ENCODE data around the gene UMPS.
"Not testable (repeated sequence)": the region's sequence is repeated elsewhere in the genome, so short reads cannot be mapped to it uniquely, and the experiment has no call there.

Gene UMPS

DNA sequence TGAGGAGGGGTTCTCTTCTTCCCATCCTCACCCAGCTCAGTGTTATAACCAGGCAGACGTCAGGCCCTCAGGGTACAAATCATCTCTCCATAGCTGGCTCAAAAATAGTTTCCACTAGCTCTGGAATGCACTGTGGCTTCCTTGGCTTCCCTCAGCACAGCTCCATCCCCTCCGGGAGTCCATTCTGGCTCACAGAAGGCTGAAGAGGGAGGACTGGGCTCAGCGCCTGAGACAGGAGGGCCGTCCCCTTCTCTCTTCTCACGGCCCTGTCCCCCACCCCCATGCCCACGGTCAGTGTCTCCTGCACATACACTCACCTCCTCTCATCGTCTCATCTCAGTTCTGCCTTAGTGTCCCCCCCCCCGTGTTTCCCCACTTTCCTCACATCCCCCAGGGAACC, 50.1 kb downstream of the UMPS start:
- no peak for DNase-seq (ENCODE audit: low read depth)

DNA sequence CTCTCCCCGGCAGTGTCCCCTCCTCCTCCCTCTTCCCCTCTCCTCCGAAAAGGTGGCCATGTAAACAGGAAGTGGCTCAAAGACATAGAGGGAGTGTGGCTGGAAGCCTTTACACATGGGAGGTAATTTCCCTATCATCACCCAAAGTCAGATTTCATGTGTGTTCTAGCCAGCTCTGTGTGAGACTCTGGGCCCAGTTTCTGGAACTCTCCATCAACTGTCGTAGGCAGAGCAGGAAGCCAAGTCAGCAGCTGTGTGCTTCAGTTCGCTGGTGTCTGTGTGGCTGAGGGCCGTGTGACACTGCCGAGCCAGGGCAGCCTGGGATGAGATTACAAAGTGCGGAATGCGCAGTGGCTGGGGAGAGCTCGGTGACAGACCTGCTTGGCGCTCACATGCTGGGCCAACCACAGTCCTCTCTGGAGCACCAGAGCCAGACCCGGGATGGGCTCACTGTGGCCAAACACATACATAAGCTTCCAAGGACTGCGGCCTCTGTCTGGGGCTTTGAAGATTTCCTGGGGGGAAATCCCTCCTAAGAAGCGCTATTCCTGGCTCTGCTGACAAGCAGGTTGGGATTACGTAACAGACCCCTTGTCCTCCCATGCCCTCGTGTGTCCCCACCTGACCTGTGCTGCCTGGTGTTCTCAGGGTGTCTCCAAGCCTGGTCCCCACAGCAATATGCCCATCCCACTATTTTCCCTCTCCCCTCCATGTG, 50.7 kb downstream of the UMPS start:
- DNase-seq (ENCODE audit: low read depth), result no peak

DNA sequence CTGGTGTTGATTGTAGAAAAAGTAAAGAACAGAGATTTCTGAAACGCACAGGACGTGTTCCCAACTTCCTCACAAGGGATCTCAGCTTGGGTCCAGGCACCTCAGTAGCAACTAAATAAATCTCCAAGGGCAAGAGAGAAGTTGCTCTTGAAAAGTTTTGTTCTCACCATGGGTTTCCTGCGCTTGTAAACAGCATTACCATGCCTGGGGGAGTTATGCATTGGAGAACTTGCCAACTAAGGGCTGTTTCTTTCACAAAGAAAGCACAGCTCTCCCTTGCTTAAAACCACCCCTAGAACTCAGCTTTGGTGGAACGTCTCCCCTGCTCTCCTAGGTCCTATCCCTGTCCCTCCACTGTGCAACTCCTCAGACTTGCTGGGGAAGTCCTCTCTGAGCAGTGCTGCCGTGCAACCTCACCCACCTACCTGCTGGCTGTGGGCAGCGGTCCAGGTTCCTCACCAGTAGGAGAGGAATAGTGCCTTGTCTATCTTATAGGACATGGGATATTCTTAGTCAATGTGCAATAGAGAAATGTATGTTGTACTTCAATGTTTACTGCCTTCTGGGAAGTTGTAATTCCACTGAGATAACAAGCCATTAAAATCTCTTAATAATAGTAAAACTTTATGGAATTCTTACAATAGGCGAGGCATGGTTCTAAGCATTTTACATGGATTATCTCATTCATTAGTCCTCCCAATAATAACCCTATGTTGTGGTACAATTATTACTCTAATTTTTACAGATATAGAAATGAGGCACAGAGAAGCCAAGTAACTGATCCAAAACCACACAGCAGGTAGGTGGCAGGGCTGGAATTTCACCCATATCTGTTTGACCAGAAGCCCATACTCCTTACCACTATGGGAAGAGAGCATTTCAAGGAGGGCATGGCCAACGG, 51.5 kb downstream of the UMPS start:
- DNase-seq (ENCODE audit: low read depth), result no peak

DNA sequence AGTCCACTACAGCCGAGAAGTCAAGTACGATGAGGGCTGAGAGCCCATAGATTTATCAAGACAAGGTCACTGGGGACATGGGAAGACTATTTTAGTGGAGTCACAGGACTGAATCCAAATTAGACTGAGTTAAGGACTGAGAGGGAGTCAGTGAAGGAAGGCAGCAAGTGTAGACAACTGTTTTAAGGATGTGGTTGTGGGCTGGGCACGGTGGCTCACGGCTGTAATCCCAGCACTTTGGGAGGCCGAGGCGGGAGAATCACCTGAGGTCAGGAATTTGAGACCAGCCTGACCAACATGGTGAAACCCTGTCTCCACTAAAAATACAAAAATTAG, 52.1 kb downstream of the UMPS start:
- not testable (repeated sequence) for DNase-seq (ENCODE audit: low read depth)

DNA sequence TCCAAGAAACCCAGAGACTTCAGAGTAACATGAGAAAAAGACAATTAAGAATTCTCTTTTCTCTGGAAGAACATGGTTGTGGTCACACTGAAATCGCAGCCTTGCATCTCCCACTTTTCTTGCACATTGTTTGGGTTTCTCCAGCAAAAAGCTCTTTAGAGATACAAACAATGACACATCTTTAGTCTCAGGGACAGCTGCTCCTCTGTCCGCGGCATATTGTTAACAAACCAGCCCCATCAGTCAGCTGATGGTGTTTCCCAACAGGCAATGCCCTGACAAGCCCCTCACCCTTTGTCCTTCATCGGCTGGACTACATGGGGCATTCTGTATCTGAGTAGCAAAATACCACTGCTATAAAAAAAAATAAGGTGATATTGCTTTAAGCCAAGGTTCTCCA, 53.4 kb downstream of the UMPS start:
- no peak for DNase-seq (ENCODE audit: low read depth)

DNA sequence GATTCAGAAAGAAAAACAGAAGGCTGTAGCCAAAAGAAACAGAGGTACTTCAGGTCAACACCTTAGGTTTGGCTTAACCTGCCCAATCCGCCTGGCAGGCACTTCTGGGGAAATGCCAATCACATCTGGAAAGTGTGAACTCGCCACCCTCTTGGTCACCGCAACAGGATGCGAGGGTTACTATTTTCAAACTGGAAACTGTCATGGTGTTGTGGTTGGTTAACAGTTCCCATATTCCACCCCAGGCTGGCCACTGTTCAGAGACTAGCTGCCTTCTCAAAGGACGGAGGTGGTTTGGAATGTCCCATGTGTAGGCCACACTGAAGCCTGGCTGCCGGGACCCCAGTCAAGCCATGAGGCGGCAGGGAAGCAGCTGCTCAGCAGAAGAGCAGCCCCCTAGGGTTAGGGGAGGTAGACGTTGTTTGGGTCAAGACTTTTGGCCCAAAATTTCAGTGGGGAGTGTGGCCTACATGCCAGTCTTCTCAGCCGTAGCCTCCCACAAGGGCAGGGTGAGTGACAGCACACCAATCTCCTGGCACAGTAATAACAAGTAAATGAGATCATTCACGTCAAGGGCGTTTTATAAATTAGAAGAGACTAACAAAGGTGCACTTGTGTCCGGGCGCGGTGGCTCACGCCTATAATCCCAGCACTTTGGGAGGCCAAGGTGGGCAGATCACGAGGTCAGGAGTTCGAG, 54.6 kb downstream of the UMPS start:
- no peak for DNase-seq (ENCODE audit: low read depth)

DNA sequence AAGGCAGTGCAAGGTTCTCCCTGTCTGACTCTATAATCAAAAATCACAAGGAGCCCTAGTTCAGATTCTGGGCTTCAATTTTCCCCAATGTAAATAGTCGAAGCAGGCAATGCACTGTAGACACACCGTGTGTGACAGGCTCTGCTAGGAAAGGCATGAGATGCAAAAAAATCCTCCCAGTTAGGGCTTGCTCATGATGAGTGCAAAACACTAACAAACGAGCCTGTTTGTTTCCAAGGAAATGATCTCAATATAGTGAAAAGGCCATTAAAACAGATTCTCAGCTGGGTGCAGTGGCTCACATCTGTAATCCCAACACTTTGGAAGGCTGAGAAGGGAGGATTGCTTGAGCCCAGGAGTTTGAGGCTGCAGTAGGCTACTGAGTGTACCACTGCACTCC, 55.7 kb downstream of the UMPS start:
- no peak for DNase-seq (ENCODE audit: low read depth)

DNA sequence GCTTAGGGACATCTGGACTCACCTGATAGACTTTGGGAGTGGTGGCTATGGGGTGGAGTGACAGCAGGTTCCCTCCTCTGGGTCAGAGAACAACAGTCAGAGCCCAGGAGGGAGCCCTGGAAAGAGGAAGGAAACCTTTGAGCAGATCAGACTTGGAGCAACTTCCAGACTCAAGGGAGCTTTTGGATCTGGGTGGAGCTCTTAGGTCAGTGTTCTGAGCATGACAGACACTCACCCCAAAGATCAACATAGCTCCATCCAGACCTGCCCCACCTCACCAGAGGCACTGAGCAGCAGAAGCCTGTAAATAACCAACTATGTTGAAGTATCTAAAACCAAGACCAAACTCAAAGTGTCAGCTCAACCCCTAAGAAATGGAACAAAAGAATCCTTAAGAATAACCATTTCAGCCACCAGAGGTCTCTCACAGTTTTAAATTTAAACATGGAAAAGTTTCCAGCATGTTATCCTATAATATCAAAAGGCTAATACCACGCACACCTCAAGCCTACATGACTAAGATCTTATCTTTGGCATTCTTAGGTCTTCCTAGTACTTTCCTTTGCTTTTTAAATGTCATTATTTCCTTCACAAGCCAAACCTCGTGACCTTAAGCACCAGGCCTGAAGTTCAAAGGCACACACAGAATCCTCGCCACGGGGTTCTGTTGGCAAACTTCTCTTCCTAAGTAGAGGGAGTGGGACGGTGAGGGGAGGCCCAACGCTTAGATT, 56.4 kb downstream of the UMPS start:
- no peak for DNase-seq (ENCODE audit: low read depth)

DNA sequence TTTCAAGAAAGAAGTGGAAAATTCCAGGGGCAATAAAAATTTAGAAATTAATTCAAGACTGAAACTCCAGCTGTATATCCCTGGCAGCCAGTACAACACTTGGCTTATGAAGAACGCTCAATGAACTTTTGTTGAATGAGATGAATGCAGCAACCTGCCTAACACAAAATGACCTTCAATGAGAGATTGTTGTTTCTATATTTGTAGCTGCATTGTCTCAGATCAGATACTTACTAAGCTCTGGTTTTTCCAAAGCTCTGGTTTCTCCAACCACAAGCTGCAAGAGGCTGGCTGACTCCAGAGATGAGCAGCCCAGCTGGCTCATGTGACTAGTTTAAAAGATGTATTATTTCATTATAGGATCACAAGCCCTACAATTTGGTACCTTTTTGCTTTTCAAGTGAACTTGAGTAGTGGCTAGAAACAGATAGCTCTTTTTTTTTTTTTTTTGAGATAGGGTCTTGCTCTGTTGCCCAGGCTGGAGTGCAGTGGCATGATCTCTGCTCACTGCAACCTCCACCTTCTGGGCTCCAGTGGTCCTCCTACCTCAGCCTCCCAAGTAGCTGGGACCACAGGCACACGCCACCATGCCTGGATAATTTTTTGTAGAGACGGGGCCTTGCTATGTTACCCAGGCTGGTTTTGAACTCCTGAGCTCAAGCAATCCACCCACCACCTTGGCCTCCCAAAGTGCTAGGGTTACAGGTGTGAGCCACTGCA, 57.4 kb downstream of the UMPS start:
- no peak for DNase-seq (ENCODE audit: low read depth)

DNA sequence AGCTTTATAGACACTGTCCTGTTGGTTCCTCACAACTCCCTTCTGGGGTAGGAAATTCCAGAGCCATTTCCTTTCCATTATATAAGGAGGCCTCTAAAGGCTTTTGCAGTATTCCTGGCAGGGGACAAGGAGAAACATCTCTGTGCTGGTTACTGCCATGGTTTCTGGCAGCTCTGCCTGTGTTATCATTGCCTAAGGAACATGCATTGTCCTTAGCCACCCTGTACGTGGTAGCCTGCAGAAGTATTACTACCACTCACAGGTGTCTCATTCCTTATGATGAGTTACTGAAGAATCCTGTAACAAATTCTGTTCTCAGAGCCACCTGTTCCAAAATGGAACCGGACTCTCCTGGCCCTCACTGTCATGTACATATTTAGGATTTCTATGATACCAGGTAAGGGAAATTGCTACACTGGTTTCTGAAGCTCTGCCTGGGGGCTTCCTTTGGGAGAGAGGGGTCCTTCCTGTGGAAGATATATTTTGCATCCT, 58.0 kb downstream of the UMPS start:
- no peak for DNase-seq (ENCODE audit: low read depth)

DNA sequence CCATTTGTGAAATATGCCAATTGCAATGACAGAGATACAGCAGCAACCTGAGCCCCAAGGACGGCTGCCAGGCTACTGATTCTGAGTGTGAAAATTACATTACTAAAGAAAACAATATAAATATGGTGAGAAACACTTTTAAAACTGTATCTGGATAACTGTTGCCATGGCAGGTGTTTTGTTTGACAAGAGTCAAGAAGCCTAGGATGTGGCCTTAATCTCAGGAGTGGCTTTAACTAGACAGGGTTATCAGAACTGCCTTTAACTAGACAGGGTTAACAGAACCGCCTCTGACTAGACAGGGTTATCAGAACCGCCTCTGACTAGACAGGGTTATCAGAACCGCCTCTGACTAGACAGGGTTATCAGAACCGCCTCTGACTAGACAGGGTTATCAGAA, 58.9 kb downstream of the UMPS start:
- DNase-seq (ENCODE audit: low read depth), result not testable (repeated sequence)

DNA sequence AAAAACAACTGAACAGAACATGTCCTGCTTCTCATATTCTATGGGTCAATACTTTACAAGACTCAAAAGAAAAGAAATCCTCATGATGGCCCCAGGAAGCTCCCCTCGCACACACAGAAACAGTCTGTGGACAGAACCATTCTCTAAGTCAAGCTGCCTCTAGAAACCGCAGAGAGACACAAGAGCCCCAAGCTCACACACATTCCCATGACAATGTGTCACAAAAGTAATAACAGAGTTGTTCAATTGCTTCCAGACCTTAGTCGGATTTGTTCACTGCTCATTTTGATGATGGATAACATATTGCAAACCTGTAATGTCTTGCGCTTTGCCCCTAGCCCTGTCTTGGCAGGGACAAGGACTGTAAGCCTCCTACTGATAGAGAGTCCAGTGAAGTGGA, 60.9 kb downstream of the UMPS start:
- no peak for DNase-seq (ENCODE audit: low read depth)

DNA sequence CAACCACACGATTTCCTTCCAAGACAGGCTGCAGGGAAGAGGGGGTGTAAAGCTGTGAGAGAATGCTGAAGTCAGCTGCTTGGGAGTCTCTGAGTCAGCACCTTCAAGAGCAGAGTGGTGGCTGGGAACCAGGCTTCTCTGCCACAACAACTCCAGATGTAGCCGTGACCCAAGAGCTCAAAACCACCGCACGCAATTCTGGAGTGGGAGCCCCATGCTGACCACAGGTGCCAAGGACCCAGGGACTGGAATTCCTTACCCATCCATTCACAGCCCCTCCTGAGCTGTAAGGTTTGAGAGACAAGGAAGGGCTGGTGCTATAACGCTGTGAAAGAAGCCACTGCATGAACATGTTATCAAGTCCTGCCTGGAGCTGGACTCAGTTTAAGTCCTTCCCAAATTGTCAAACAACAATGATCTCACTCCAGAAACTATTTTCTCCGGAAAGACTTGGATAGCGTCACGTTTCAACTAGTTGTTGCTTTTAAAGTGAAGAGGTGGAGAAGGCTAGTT, 61.4 kb downstream of the UMPS start:
- DNase-seq (ENCODE audit: low read depth), result no peak

DNA sequence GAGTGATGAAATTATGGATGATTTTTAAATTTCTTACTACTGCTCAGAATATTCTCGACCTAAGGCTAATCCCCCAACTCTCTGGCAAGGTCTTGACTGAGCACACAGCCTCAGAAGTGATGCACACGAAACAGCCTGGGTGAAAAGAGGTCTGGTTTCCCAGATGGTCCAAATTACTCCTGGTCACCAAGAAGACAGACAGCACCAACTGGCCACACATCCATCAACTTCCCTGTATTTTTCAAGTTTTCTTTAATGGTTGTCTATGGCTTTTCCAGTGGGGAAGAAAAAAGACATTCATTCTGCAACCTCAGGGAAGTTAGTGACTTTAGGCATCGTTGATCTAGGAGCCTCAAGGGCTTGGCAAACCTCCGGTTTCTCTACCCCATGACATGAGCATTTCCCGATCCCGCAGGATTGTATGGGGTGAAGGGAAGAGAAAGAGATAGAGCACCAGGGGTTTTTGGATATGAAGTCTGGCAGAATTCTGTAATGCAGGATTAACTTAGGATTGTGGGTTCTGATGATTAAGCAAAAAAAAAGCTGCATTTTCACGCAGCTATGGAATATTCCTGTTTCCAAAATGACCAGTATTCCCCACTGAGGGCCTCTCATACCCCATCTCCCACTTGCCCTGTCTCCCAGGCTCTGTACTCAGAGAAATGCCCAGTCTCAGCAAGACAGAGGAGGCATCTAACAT, 62.2 kb downstream of the UMPS start:
- no peak for DNase-seq (ENCODE audit: low read depth)

DNA sequence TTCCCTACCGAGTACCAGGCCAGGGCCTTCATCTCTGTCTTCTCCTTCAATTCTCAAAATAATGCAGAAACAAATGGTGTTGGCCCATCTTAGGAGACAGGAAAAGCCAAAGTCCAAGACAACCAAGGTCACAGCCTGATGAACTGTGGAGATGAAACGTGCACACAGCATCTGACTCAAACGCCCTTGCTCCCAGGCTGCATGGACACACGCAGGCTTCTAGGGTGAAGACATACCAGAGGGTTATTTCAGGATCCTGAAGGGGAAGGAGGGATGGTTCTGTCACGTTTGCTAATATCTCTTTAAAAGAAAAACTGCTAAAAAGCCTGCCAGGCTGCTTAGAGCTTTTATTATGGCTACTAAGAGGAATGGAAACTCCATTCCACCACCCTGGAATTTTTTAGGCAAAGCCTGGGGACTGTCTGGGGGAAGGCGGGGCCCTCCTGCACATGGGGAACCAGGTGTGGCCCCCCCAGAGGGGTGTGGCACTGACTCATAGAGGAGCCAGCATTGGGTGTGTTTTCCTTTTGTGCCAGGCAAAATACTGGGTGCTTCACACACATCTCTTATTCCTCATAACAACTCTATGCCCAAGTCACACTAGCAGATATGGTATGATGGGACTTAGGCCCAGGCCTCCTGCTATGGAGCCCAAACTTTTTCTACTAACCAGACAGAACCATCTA, 62.9 kb downstream of the UMPS start:
- DNase-seq (ENCODE audit: low read depth), result no peak

DNA sequence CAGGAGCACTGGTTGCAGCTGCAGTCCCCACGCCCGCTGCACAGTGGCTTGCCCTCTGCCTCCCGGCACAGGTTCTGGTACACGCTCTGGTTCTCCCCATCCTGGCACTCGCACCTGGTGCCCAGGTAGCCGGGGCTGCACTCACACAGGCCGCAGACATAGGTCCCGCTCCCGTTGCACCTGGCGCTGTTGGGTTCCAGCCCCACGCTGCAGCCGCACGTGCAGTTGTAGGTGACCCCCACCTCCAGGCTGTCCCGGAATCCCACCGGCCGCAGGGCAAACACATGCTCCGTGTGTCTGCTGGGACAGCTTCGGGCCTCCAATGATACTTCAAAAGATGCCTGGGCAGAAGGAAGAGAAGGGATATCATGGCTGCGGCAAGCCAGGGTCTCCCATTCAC, 66.2 kb downstream of the UMPS start:
- DNase-seq (ENCODE audit: low read depth), result no peak

DNA sequence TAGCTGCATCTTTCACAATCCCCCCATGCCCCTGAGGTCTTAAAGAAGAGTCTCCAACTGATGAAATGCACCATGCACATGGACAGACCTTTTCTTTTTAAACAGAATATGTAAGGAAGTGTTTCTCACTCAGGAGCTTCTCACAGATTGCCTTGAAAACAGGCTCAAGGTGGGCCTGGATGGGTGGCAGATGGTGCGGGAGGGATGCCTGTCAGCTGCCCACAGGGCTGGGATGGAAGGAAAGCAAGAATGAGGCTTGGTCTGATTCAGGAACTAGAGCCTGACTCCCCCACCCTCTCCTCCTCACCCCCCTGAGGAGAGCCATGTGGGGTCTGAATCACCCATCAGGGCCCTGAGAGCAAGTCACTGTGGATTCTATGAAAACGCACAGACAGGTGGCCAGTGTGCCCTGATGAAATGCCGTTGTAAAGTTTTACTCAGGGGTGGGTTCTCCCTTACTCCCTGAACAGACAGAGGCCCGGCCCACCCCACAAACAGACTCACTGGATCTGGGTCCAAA, 67.2 kb downstream of the UMPS start:
- no peak for DNase-seq (ENCODE audit: low read depth)

Data from stimulated activated CD8-positive, alpha-beta memory T cell treated with anti-CD3 and anti-CD28 coated beads, Interleukin-12 subunit alpha, Interleukin-12 subunit beta, amount 100 ng/mL, for 1 hour (primary cell).